HepG2 (cell line): ENCODE results near the gene TRMT112. TPM values are rescaled to one million over a fixed set of nuclear protein-coding genes. Genes with fewer than 3 reads are reported as not detected.
A peak's percentile ranks its signal among the peaks of the same experiment; 100 is the strongest.

Source experiments
- CHD4 ChIP-seq: fragments of 200-600 bp; sonication (generic); IDR thresholded peaks from 2 replicates; pipeline ENCODE4 v1.7.0; 2017; ENCODE audit warnings: mild to moderate bottlenecking, low read length, borderline replicate concordance
- GATAD1 ChIP-seq: IDR thresholded peaks from 2 replicates; pipeline ENCODE4 v1.6.1; 2016; ENCODE audit warnings: missing genetic modification reagents, missing compliant biosample characterization
- HCFC1 ChIP-seq: fragments of 150-350 bp; IDR thresholded peaks from 2 replicates; pipeline ENCODE4 v1.6.1; 2014; ENCODE audit warnings: low read depth, low read length
- ISL2 ChIP-seq: sonication (generic); formaldehyde crosslinking; IDR thresholded peaks from 2 replicates; pipeline ENCODE4 v1.5.0; 2020; ENCODE audit warnings: missing genetic modification reagents
- JARID2 ChIP-seq: sonication (generic); formaldehyde crosslinking; IDR thresholded peaks from 2 replicates; pipeline ENCODE4 v1.8.1; 2023; ENCODE audit warnings: missing genetic modification reagents, inconsistent platforms; ENCODE audit not compliant: insufficient replicate concordance
- KDM2A ChIP-seq: sonication (generic); formaldehyde crosslinking; IDR thresholded peaks from 2 replicates; pipeline ENCODE4 v1.4.0; 2020; ENCODE audit warnings: low read depth, missing genetic modification reagents, borderline replicate concordance
- NAIF1 ChIP-seq: sonication (generic); formaldehyde crosslinking; IDR thresholded peaks from 2 replicates; pipeline ENCODE4 v1.5.0; 2020; ENCODE audit warnings: mild to moderate bottlenecking, missing genetic modification reagents, borderline replicate concordance
- PATZ1 ChIP-seq: sonication (generic); formaldehyde crosslinking; IDR thresholded peaks from 2 replicates; pipeline ENCODE4 v1.4.0; 2020; ENCODE audit warnings: missing genetic modification reagents
- PHF21A ChIP-seq: sonication (generic); formaldehyde crosslinking; IDR thresholded peaks from 2 replicates; pipeline ENCODE4 v1.5.0; 2020; ENCODE audit warnings: mild to moderate bottlenecking, missing genetic modification reagents
- POLR2A ChIP-seq, 2 experiments: IDR thresholded peaks; 2 replicates each; pipeline ENCODE4 v1.6.1; 2011; ENCODE audit warnings: low read depth in 2 of 2, low read length in 2 of 2, mild to moderate bottlenecking in 1 of 2, moderate library complexity in 1 of 2; ENCODE audit not compliant: insufficient read depth in 1 of 2
- RBM39 ChIP-seq: fragments of 200-400 bp; formaldehyde crosslinking; IDR thresholded peaks from one replicate; pipeline ENCODE4 v1.6.1; 2018; ENCODE audit warnings: antibody characterized with exemption, mild to moderate bottlenecking, low read depth, low read length; ENCODE audit not compliant: poor library complexity, severe bottlenecking
- SNAI1 ChIP-seq: sonication (generic); formaldehyde crosslinking; IDR thresholded peaks from 2 replicates; pipeline ENCODE4 v1.5.0; 2020; ENCODE audit warnings: mild to moderate bottlenecking, missing genetic modification reagents, borderline replicate concordance
- SP4 ChIP-seq: sonication (generic); formaldehyde crosslinking; IDR thresholded peaks from 2 replicates; pipeline ENCODE4 v1.8.1; 2023; ENCODE audit warnings: mild to moderate bottlenecking, missing genetic modification reagents
- SP5 ChIP-seq: IDR thresholded peaks from 2 replicates; pipeline ENCODE4 v1.6.1; 2016; ENCODE audit warnings: low read depth, borderline replicate concordance
- TFAP4 ChIP-seq: sonication (generic); IDR thresholded peaks from 2 replicates; pipeline ENCODE4 v1.6.1; 2016; ENCODE audit warnings: low read depth, borderline replicate concordance
- ZBTB43 ChIP-seq: sonication (generic); formaldehyde crosslinking; conservative IDR thresholded peaks from 2 replicates; pipeline ENCODE4 v1.4.0; 2020; ENCODE audit warnings: missing genetic modification reagents
- ZNF44 ChIP-seq: sonication (generic); formaldehyde crosslinking; IDR thresholded peaks from 2 replicates; pipeline ENCODE4 v1.5.1; 2020; ENCODE audit warnings: mild to moderate bottlenecking, missing genetic modification reagents
- ZNF772 ChIP-seq: sonication (generic); formaldehyde crosslinking; IDR thresholded peaks from 2 replicates; pipeline ENCODE4 v1.5.0; 2020; ENCODE audit warnings: mild to moderate bottlenecking, missing genetic modification reagents
- polyA plus RNA-seq, 8 experiments: library from polyadenylated mRNA; depleted of rRNA in 3 of 8; stranded (reverse) in 7 of 8; unstranded in 1 of 8; fragments of >200 nt; fragmentation: Illumina TruSeq in 4 of 8; extraction: Trizol in 4 of 8; gene quantifications; 2 replicates each; pipeline versions ENCODE4 v1.2.1 to v1.2.3, GENCODE V29; 2011 to 2016; ENCODE audit warnings: low read depth in 4 of 8, missing spikeins in 1 of 8, mixed read lengths in 1 of 8; ENCODE audit not compliant: insufficient read depth in 1 of 8
- total RNA-seq, 5 experiments: library from RNA; depleted of rRNA; stranded (reverse); fragments of >200 nt; fragmentation: Illumina TruSeq; extraction: Trizol; gene quantifications; 2 replicates each; pipeline ENCODE4 v1.2.3, GENCODE V29; 2016; ENCODE audit warnings: low read depth in 1 of 5

TRMT112 gene
- total and polyA plus RNA-seq, 2 of the 13 experiments (the other 11 are each of a cell fraction or from before 2014, with no cell fraction given) = 186 to 409 TPM

DNA sequence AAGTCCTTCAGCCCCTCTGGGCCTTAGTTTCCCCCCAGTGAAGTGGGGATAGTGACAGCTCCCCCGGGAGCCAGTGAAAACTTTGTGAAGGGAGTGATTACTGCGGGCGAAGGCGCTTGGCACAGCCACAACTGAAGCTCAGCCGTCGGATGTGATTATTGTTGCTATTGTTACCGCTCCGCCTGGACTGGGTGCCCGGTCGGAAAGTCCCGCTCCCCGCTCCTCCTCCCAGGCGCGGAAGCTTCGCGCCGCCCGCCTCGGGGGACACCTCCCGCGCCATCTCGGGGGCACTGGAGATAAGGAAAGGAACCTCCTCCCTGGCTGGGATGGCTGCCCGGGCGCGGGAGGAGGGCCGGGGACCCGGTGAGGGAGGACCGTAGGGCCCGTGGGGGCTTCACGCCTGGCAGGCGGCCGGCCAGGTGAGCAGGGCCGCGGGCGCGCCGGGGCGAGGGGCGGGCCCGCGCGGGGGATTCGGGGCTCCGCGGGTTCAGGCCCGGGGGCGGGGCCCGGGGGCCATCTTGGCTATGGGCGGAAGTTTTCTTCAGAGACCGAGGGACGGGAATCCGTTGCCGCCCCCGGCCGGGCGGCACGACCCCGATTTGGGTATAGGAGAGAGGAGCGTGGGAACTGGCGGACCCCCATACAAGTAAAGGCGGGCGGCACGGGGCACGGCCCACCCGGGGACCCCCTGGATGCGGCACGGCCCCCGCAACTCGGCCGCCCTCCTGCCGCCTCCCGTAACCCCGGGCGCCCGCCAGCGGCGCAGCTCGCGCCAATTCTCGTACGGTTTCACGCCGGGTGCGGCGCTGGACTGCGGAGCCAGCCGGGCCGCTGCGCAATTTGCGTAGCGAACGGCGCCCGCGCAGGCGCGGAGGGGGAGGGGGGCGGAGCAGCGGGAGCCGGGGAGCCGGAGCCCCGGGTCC is 32.1 kb downstream of the TRMT112 start, which contains the start of gene GPR137 (continued):
- 0 out of 2 replicates have a peak, but pooled peaks have one; percentile 3 for TF ChIP-seq TFAP4
- TF ChIP-seq CHD4 = peak; percentile 56; the same call in 1 of the 2 replicates
- peak; percentile 12 to 44; a peak in 3 of 4 replicates for TF ChIP-seq POLR2A (IDR thresholded peaks at IDR 0.05; ENCODE audit: insufficient read depth in 1 of 2, low read depth in 2 of 2, low read length in 2 of 2)
- peak; percentile 100 for TF ChIP-seq NAIF1 (CRISPR knock-in tag)
- TF ChIP-seq ZBTB43 (CRISPR knock-in tag) = 0 out of 2 replicates have a peak, but pooled peaks have one; percentile 2
- peak; percentile 54; the same call in 1 of the 2 replicates for TF ChIP-seq ZNF772 (CRISPR knock-in tag)
- peak; percentile 48 for TF ChIP-seq PATZ1 (CRISPR knock-in tag)
- 0 out of 2 replicates have a peak, but pooled peaks have one; percentile 25 for TF ChIP-seq PHF21A
- peak; percentile 2; the same call in 1 of the 2 replicates for TF ChIP-seq SP4
- TF ChIP-seq JARID2 (CRISPR knock-in tag) = no peak
- peak; percentile 21; the same call in 1 of the 2 replicates for TF ChIP-seq ISL2 (CRISPR knock-in tag)
- TF ChIP-seq KDM2A (CRISPR knock-in tag) = peak; percentile 7
- TF ChIP-seq SNAI1 (CRISPR knock-in tag) = no peak
- peak; percentile 40; the same call in 1 of the 2 replicates for TF ChIP-seq GATAD1 (CRISPR knock-in tag)
- TF ChIP-seq HCFC1 = peak; percentile 27; the same call in 1 of the 2 replicates
- TF ChIP-seq RBM39 = peak; percentile 37
- TF ChIP-seq SP5 = peak; percentile 28; the same call in 1 of the 2 replicates
- TF ChIP-seq ZNF44 = 0 out of 2 replicates have a peak, but pooled peaks have one; percentile 2
- TF ChIP-seq, all 625 proteins: peak for 84
